PC-9 (cell line): ENCODE measurements around the gene SYN1. TPM values are rescaled to one million over a fixed set of nuclear protein-coding genes. Genes with fewer than 3 reads are reported as not detected.

ENCODE experiments used
- BruUV-seq: library from RNA; stranded (reverse); fragments of 400-500 nt; replicated peaks from 2 replicates; lab custom pipeline; 2021; lab: Mats Ljungman, UMichigan
- CTCF ChIA-PET: fragments of 300-600 bp; sonication (Branson Sonifier 250); formaldehyde crosslinking; loops from one replicate; lab custom pipeline; 2022; ENCODE audit warnings: antibody characterized with exemption; lab: Charles Lee
- POLR2A ChIA-PET: fragments of 300-600 bp; sonication (Branson Sonifier 250); formaldehyde crosslinking; loops from one replicate; lab custom pipeline; 2022; ENCODE audit warnings: antibody characterized with exemption; ENCODE audit not compliant: unreplicated experiment; lab: Charles Lee
- DNase-seq, 2 experiments: peaks; one replicate each; pipeline versions ENCODE4 v3.0.0 to v3.0.0-alpha.2; 2015 to 2022; ENCODE audit warnings: mixed read lengths in 1 of 2
- H2AFZ ChIP-seq: fragments of 200-600 bp; sonication (generic); 2 replicates; pipeline ENCODE4 v1.8.1; 2017; ENCODE audit warnings: antibody characterized with exemption
- H3F3A ChIP-seq: fragments of 200-600 bp; sonication (generic); 2 replicates; pipeline ENCODE4 v1.8.1; 2017; ENCODE audit warnings: antibody characterized with exemption, mild to moderate bottlenecking, low read depth; ENCODE audit not compliant: insufficient read depth
- H3K27ac ChIP-seq: fragments of 200-600 bp; sonication (generic); 2 replicates; pipeline ENCODE4 v1.6.1; 2016; ENCODE audit warnings: mixed run types
- H3K27me3 ChIP-seq: fragments of 200-600 bp; sonication (generic); 2 replicates; pipeline ENCODE4 v1.6.1; 2016; ENCODE audit warnings: low read depth, mixed run types; ENCODE audit not compliant: insufficient read depth
- H3K36me3 ChIP-seq: fragments of 200-600 bp; sonication (generic); 2 replicates; pipeline ENCODE4 v1.6.1; 2016; ENCODE audit warnings: low read depth, mixed run types
- H3K4me1 ChIP-seq: fragments of 200-600 bp; sonication (generic); replicated peaks from 2 replicates; pipeline ENCODE4 v1.6.1; 2016; ENCODE audit warnings: mixed run types; ENCODE audit not compliant: insufficient read depth
- H3K4me2 ChIP-seq: fragments of 200-600 bp; sonication (generic); 2 replicates; pipeline ENCODE4 v1.6.1; 2017; ENCODE audit warnings: mixed run types
- H3K4me3 ChIP-seq: fragments of 200-600 bp; sonication (generic); 2 replicates; pipeline ENCODE4 v1.6.1; 2016; ENCODE audit warnings: mixed run types
- H3K79me2 ChIP-seq: fragments of 200-600 bp; sonication (generic); 2 replicates; pipeline ENCODE4 v1.6.1; 2017; ENCODE audit warnings: low read depth, mixed run types
- H3K9me2 ChIP-seq: fragments of 200-600 bp; sonication (generic); 2 replicates; pipeline ENCODE4 v1.8.1; 2017; ENCODE audit warnings: mild to moderate bottlenecking; ENCODE audit not compliant: insufficient read depth
- H3K9me3 ChIP-seq: fragments of 200-600 bp; sonication (generic); 2 replicates; pipeline ENCODE4 v1.8.1; 2016; ENCODE audit warnings: low read depth; ENCODE audit not compliant: insufficient read depth
- H4K20me1 ChIP-seq: fragments of 200-600 bp; sonication (generic); 2 replicates; pipeline ENCODE4 v1.8.1; 2017; ENCODE audit not compliant: insufficient read depth
- EZH2 ChIP-seq: fragments of 200-600 bp; sonication (generic); IDR thresholded peaks from 2 replicates; pipeline ENCODE4 v1.8.0; 2017; ENCODE audit warnings: antibody characterized with exemption, low read depth
- intact Hi-C: fragments of 100-400 bp; cut with micrococcal nuclease; formaldehyde crosslinking; loops from one replicate; pipeline ENCODE4 v1.10.0; 2022; ENCODE audit not compliant: unreplicated experiment
- total RNA-seq: library from RNA; stranded (reverse); gene quantifications from 2 replicates; pipeline ENCODE4 v1.2.3, GENCODE V29; 2021
- TF ChIP-seq, protein P1 (sequence below): fragments of 200-600 bp; sonication (generic); conservative IDR thresholded peaks from 2 replicates; pipeline ENCODE4 v1.6.1; 2017; ENCODE audit warnings: mixed run types, antibody characterized with exemption, mild to moderate bottlenecking, moderate library complexity

The SYN1 gene
- total RNA-seq, 1 experiment from 2014 or later, result not detected

- POLR2A ChIA-PET, result no interaction called here
Observed at GRCh38 chrX:47658684-47659420, 39.2 kb upstream of the SYN1 start, which contains the start of gene UXT. Gene UXT, minus strand, starts transcription at chrX:47659180. Its CDS starts 253 bp downstream, at chrX:47658927.

DNA sequence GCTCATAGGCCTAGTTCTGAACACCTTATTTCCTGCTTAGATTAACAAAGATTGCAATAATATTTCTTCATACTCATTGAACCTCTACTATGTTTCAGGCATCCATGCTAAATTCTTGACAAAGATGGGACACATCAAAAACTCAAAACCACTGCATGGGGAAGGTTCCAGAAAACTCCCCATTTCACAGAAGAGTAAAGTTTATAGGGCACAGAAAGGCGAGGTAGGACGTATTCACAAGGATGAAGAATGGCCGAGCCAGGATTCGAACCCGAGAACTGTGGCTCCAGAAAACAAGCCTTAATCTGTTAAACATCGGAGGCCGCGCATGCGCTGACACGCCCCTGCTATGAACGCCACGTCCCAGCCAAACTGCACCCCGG is 38.6 kb upstream of the SYN1 start:
- 0 out of 2 replicates have a peak overlapping the region, but pooled peaks have one; percentile 48 for H2AFZ ChIP-seq
- ChIA-PET POLR2A (no interaction called here), CTCF (no interaction called here)

More at GRCh38 chrX:47658684-47659420, 39.2 kb upstream of the SYN1 start, which contains the start of gene UXT:
- Histone ChIP-seq H3K27ac (peak within 1 kb of the TSS; percentile 93), H3K4me1 (no peaks in the 10 kb centered on the region), H3K4me3 (peak within 1 kb of the TSS; percentile 62), H3K9me3 (no peaks in the 10 kb centered on the region), H3K4me2 (peak within 1 kb of the TSS; percentile 69), H3K9me2 (no peaks in the 10 kb centered on the region), H3K79me2 (peaks cover 7% of the 10 kb centered on the region; the same call in 1 of the 2 replicates), H3K27me3 (no peaks in the 10 kb centered on the region), H3F3A (no peaks in the 10 kb centered on the region), H2AFZ (peak within 1 kb of the TSS; percentile 62; the same call in 1 of the 2 replicates), H3K36me3 (no peaks in the 10 kb centered on the region), H4K20me1 (no peaks in the 10 kb centered on the region)
- DNase-seq, result peak; percentile 74 to 84
- no TSS peak for BruUV-seq
- intact Hi-C loops, result loop anchor here (1.0 to 10.0 kb wide), 3 partner anchors 9 to 464 kb away; partner anchors contain the start of genes ARAF, ELK1 and UBA1
- TF ChIP-seq, protein P1, sequence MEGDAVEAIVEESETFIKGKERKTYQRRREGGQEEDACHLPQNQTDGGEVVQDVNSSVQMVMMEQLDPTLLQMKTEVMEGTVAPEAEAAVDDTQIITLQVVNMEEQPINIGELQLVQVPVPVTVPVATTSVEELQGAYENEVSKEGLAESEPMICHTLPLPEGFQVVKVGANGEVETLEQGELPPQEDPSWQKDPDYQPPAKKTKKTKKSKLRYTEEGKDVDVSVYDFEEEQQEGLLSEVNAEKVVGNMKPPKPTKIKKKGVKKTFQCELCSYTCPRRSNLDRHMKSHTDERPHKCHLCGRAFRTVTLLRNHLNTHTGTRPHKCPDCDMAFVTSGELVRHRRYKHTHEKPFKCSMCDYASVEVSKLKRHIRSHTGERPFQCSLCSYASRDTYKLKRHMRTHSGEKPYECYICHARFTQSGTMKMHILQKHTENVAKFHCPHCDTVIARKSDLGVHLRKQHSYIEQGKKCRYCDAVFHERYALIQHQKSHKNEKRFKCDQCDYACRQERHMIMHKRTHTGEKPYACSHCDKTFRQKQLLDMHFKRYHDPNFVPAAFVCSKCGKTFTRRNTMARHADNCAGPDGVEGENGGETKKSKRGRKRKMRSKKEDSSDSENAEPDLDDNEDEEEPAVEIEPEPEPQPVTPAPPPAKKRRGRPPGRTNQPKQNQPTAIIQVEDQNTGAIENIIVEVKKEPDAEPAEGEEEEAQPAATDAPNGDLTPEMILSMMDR, result no peak
- TF ChIP-seq EZH2, result no peak
- CTCF ChIA-PET, result no interaction called here

More for the DNA sequence above, 38.6 kb upstream of the SYN1 start:
- intact Hi-C loops, result loop anchor here (1.0 to 10.0 kb wide), 3 partner anchors 8 to 463 kb away; partner anchors contain the start of genes ARAF, ELK1 and UBA1
- H3K27ac ChIP-seq, result peak overlapping the region; percentile 93; the same call in 1 of the 2 replicates
- no TSS peak for BruUV-seq
- H3K79me2 ChIP-seq, result peaks cover 7% of the 10 kb centered on the region; the same call in 1 of the 2 replicates
- no peaks in the 10 kb centered on the region for H3K9me3 ChIP-seq
- no peaks in the 10 kb centered on the region for H3K36me3 ChIP-seq
- TF ChIP-seq EZH2, result no peak
- TF ChIP-seq, protein P1, result no peak
- H4K20me1 ChIP-seq, result no peaks in the 10 kb centered on the region
- no peaks in the 10 kb centered on the region for H3K4me1 ChIP-seq
- H3K9me2 ChIP-seq, result no peaks in the 10 kb centered on the region
- DNase-seq, result no peak
- no peaks in the 10 kb centered on the region for H3F3A ChIP-seq
- no peaks in the 10 kb centered on the region for H3K27me3 ChIP-seq
- H3K4me2 ChIP-seq, result peak overlapping the region; percentile 69
- peak overlapping the region; percentile 62; the same call in 1 of the 2 replicates for H3K4me3 ChIP-seq
